Spleen (tissue), 7 donors: ENCODE measurements around the gene KIF1A.

Experiments
- CTCF ChIP-seq, 11 experiments: fragments of 200-600 bp in 7 of 11; fragments of 450-650 bp in 4 of 11; sonication (generic) in 4 of 11; IDR thresholded peaks in 8 of 11; conservative IDR thresholded peaks in 3 of 11; 1 replicate in 7 of 11; 2 replicates in 4 of 11; pipeline versions ENCODE4 v1.4.0 to v1.8.0; 2016 to 2021; ENCODE audit warnings: antibody characterized with exemption in 11 of 11, inconsistent platforms in 4 of 11, mild to moderate bottlenecking in 1 of 11
- POLR2AphosphoS5 ChIP-seq, 3 donors: sonication (generic); formaldehyde crosslinking; IDR thresholded peaks; one replicate each; pipeline ENCODE4 v1.5.1; 2017; ENCODE audit warnings: antibody characterized with exemption in 3 of 3
- donor health status: DM: no; HTN: no; CAD: no; lungs with moderate emphysema.
- donor health status: DM: no; HTN: no; CAD: no.
- donor health status: DM: no; HTN: no; CAD: no.

GRCh38 chr2:240782221-240782885, 37.7 kb downstream of the KIF1A start:
- no peak for TF ChIP-seq POLR2AphosphoS5 (IDR thresholded peaks at IDR 0.05)
- no peak for TF ChIP-seq CTCF (IDR thresholded peaks at IDR 0.05 in 8 of 11, conservative IDR thresholded peaks at IDR 0.05 in 3 of 11)
